Osteoblast (primary cell): ENCODE results near the gene PML. TPM values are rescaled to one million over a fixed set of nuclear protein-coding genes. Genes with fewer than 3 reads are reported as not detected.

Source experiments
- DNase-seq: peaks from one replicate; pipeline ENCODE4 v3.0.0; 2011; ENCODE audit warnings: low spot score, mixed read lengths; ENCODE audit not compliant: insufficient read length; ENCODE audit errors: missing footprints
- H2AFZ ChIP-seq: 2 replicates; pipeline ENCODE4 v1.6.0; 2011; ENCODE audit warnings: mild to moderate bottlenecking, low read length
- H3K27ac ChIP-seq: 2 replicates; pipeline ENCODE4 v1.5.1; 2011; ENCODE audit warnings: mild to moderate bottlenecking, low read depth, low read length, moderate library complexity
- H3K27me3 ChIP-seq: 2 replicates; pipeline ENCODE4 v1.6.0; 2012; ENCODE audit warnings: mild to moderate bottlenecking, control low read depth, inconsistent platforms, low read length, moderate library complexity; ENCODE audit not compliant: insufficient read depth
- H3K36me3 ChIP-seq: 2 replicates; pipeline ENCODE4 v1.5.1; 2011; ENCODE audit warnings: mild to moderate bottlenecking, low read length, control low read depth, moderate library complexity; ENCODE audit not compliant: insufficient read depth
- H3K4me1 ChIP-seq: 2 replicates; pipeline ENCODE4 v1.5.1; 2011; ENCODE audit warnings: mild to moderate bottlenecking, low read length, control low read depth, moderate library complexity; ENCODE audit not compliant: insufficient read depth
- H3K4me2 ChIP-seq: 2 replicates; pipeline ENCODE4 v1.6.0; 2011; ENCODE audit warnings: mild to moderate bottlenecking, low read length; ENCODE audit not compliant: insufficient read depth
- H3K4me3 ChIP-seq: fragments of 200-600 bp; sonication (generic); 3 replicates; pipeline ENCODE4 v1.5.1; 2012; ENCODE audit warnings: mild to moderate bottlenecking, low read length, inconsistent platforms; ENCODE audit not compliant: insufficient read depth
- H3K79me2 ChIP-seq: 2 replicates; pipeline ENCODE4 v1.6.0; 2012; ENCODE audit warnings: mild to moderate bottlenecking, low read length, control low read depth, inconsistent platforms; ENCODE audit not compliant: insufficient read depth
- H3K9me3 ChIP-seq: 2 replicates; pipeline ENCODE4 v1.5.1; 2011; ENCODE audit warnings: low read depth, low read length, control low read depth
- H4K20me1 ChIP-seq: 2 replicates; pipeline ENCODE4 v1.6.0; 2012; ENCODE audit warnings: mild to moderate bottlenecking, low read length, control low read depth; ENCODE audit not compliant: insufficient read depth
- total RNA-seq: library from RNA; depleted of rRNA; stranded (reverse); fragments of >200 nt; gene quantifications from 2 replicates; pipeline ENCODE4 v1.2.3, GENCODE V29; 2012
- TF ChIP-seq, protein P1 (sequence below): IDR thresholded peaks from 2 replicates; pipeline ENCODE4 v1.5.1; 2011; ENCODE audit warnings: mild to moderate bottlenecking, low read depth, low read length, moderate library complexity; ENCODE audit errors: extremely low read depth

The PML gene
- total RNA-seq, 1 donor: 46.7 TPM

DNA sequence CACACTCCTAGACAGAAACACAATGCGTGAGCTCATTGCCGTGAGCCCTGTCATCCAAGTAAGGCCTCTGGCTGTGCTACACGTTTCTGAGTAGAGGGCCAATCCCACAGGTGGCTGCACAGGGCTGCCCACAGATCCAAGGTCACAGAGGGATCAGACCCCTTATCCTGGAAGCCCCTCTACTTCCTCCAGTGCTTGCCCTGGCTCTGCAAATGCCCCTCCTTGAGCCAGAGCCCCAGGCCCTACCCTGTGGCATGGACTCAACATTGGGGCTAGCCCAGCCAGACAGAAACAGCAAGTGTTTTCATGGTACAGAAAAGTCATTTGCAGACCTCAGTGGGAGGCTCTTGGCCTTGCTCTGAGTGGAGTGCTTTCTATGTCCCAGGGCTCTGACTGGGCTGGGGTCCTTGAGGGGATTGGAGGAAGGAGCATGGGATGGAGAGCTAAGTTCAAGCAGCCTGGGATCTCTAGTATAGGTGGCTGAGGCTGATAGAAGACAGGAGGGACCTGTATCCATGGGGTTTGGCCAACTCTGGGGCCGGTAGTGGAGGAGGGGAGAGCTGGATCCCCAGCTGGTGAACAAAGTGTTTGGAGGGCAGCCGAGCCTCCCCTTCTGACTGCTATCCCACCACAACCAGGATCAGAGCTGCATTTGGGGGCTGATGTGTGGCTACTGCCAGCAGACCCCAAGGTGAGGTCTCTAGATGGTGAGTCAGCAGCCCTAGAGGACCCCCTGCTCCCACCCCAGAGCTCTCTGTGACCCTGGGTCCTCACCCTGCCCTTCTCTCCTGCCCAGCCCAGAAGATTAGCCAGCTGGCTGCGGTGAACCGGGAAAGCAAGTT lies 49.1 kb downstream of the PML start:
- peaks cover 17% of the 10 kb centered on the region for H3K36me3 ChIP-seq
- no peaks in the 10 kb centered on the region for H3K27me3 ChIP-seq
- no peaks in the 10 kb centered on the region for H4K20me1 ChIP-seq
- H3K27ac ChIP-seq: no peak overlapping the region
- no peak overlapping the region for H2AFZ ChIP-seq
- TF ChIP-seq, protein P1, sequence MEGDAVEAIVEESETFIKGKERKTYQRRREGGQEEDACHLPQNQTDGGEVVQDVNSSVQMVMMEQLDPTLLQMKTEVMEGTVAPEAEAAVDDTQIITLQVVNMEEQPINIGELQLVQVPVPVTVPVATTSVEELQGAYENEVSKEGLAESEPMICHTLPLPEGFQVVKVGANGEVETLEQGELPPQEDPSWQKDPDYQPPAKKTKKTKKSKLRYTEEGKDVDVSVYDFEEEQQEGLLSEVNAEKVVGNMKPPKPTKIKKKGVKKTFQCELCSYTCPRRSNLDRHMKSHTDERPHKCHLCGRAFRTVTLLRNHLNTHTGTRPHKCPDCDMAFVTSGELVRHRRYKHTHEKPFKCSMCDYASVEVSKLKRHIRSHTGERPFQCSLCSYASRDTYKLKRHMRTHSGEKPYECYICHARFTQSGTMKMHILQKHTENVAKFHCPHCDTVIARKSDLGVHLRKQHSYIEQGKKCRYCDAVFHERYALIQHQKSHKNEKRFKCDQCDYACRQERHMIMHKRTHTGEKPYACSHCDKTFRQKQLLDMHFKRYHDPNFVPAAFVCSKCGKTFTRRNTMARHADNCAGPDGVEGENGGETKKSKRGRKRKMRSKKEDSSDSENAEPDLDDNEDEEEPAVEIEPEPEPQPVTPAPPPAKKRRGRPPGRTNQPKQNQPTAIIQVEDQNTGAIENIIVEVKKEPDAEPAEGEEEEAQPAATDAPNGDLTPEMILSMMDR: no peak
- no peak overlapping the region for H3K4me2 ChIP-seq
- H3K4me3 ChIP-seq: no peak overlapping the region
- peak; percentile 26 for DNase-seq
- peaks cover 37% of the 10 kb centered on the region for H3K4me1 ChIP-seq
- no peaks in the 10 kb centered on the region for H3K79me2 ChIP-seq
- no peaks in the 10 kb centered on the region for H3K9me3 ChIP-seq

DNA sequence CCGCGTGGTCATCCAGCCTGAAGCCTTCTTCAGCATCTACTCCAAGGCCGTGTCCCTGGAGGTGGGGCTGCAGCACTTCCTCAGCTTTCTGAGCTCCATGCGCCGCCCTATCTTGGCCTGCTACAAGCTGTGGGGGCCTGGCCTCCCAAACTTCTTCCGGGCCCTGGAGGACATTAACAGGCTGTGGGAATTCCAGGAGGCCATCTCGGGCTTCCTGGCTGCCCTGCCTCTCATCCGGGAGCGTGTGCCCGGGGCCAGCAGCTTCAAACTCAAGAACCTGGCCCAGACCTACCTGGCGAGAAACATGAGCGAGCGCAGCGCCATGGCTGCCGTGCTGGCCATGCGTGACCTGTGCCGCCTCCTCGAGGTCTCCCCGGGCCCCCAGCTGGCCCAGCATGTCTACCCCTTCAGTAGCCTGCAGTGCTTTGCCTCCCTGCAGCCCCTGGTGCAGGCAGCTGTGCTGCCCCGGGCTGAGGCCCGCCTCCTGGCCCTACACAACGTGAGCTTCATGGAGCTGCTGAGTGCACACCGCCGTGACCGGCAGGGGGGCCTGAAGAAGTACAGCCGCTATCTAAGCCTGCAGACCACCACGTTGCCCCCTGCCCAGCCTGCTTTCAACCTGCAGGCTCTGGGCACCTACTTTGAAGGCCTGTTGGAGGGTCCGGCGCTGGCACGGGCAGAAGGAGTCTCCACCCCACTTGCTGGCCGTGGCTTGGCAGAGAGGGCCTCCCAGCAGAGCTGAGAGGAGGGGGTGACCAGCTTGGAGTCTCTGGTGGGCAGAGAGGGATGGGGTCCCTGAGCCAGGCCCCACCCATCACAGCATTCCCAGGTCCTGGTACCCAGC lies 50.0 kb downstream of the PML start:
- H3K9me3 ChIP-seq: no peaks in the 10 kb centered on the region
- no peak overlapping the region for H3K4me3 ChIP-seq
- TF ChIP-seq, protein P1: no peak
- no peaks in the 10 kb centered on the region for H3K27me3 ChIP-seq
- peaks cover 30% of the 10 kb centered on the region for H3K4me1 ChIP-seq
- DNase-seq: peak; percentile 68
- peaks cover 17% of the 10 kb centered on the region for H3K36me3 ChIP-seq
- no peaks in the 10 kb centered on the region for H3K79me2 ChIP-seq
- no peaks in the 10 kb centered on the region for H4K20me1 ChIP-seq
- no peak overlapping the region for H3K27ac ChIP-seq
- no peak overlapping the region for H2AFZ ChIP-seq
- H3K4me2 ChIP-seq: no peak overlapping the region

DNA sequence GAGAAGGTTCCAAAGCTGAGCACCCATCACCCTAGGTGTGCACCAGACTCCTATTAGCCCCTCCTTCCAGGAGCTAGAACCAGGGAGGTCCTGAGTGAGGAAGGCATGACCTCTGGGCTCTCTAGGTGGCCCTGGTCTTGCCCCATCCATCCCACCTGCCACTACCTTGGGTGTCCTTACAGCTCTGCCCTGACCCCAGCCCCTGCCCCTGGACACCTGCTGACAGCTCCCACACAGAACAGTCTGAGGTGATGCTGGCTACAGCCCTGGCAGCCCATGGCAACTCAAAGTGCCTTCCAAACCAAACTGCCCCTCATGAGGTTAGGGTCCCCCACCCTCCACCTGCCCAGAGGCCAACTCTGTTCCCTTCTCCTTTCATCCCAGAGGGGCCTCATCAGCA lies 50.7 kb downstream of the PML start:
- DNase-seq: peak; percentile 21
- Histone ChIP-seq H3K4me1 (peaks cover 27% of the 10 kb centered on the region), H3K4me3 (no peak overlapping the region), H3K79me2 (no peaks in the 10 kb centered on the region), H3K36me3 (peaks cover 17% of the 10 kb centered on the region), H3K9me3 (no peaks in the 10 kb centered on the region), H3K4me2 (no peak overlapping the region), H3K27me3 (no peaks in the 10 kb centered on the region), H2AFZ (no peak overlapping the region), H3K27ac (no peak overlapping the region), H4K20me1 (no peaks in the 10 kb centered on the region)
- TF ChIP-seq, protein P1: no peak
